ENCODE data around the gene SPAG7. TPM values are rescaled to one million over a fixed set of nuclear protein-coding genes. Genes with fewer than 3 reads are reported as not detected.
A peak's percentile ranks its signal among the peaks of the same experiment; 100 is the strongest.

Gene SPAG7
- total RNA-seq, 4 donors from 2014 or later = 34.5 to 48.8 (median 39.5) TPM

DNA sequence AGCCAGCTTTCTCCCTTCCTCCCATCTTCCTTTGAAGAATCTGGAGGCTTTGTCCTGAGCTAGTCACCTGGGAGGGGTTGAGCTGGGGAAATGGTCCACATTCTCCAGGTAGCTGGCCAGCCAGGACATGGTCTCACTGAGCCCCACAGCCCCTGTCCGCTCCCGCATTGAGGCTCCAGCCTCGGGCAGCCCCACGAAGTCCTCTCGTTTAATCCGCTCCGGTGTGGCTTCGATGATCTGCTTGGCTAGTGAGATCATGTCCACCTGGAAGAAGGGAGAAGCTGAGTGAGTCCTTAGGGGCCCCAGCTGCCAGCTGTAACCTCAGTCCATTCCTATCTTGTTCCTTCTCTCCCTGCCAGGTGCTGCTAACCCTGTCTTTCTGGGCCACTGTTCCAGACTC is 2.7 kb upstream of the SPAG7 start:
- DNase-seq = no peak
- peaks cover 10 to 59% (median 26%) of the 10 kb centered on the region in 3 donors for H3K36me3 ChIP-seq
- H3K4me1 ChIP-seq = peaks cover 21 to 39% (median 25%) of the 10 kb centered on the region in 3 donors
- no peak overlapping the region for H3K4me3 ChIP-seq
- intact Hi-C loops (cut with DNase I) = no loop called here
- WGBS, 2 donors = 83 to 97% methylated on average over 7 of the region's 8 CpGs
- H3K27ac ChIP-seq = peak overlapping the region in 2 of 4 donors; percentile 98 to 99
- TF ChIP-seq POLR2A (IDR thresholded peaks at IDR 0.05) (no peak), CTCF (IDR thresholded peaks at IDR 0.05) (no peak)
- H3K9me3 ChIP-seq = no peaks in the 10 kb centered on the region
- H3K27me3 ChIP-seq = no peaks in the 10 kb centered on the region

DNA sequence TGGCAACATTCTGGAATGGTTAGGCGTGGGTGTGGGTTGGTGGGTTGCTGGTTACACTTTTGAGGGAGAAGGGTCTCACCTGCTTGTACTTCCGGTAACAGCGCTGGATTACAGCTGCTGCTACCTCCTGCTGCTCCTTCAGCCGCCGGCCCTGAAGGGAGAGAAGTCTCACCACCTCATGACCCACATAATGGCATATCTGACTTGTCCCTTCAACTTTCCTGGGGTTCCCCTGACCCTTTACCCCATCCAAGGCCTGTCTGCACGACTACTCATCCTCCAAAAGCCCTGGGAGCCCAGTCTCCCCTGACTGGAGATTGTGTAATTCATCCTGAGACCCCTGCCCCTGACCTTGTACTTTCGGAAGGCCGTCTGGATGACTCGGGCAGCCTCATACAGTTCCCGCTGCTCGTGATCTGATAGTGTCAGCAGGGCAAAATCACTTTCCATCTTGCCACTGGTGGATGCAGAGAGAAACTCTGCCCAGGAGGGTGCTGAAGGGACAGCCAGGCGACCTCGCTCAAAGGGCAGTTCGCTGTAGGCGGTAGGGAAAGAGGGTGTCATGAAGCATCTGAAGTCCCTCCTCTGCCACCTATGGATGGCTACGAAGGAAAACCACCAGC is 2.0 kb upstream of the SPAG7 start:
- intact Hi-C loops (cut with DNase I) = no loop called here
- no peak for DNase-seq
- peaks cover 21 to 41% (median 25%) of the 10 kb centered on the region in 3 donors for H3K4me1 ChIP-seq
- H3K27me3 ChIP-seq = no peaks in the 10 kb centered on the region
- H3K27ac ChIP-seq = peak overlapping the region; percentile 3 to 99 (median 98)
- H3K4me3 ChIP-seq = peak overlapping the region in 1 of 4 donors; percentile 84
- TF ChIP-seq POLR2A (IDR thresholded peaks at IDR 0.05) (no peak), CTCF (IDR thresholded peaks at IDR 0.05) (no peak)
- WGBS, 2 donors = 79 to 87% methylated on average over 13 of the region's 16 CpGs
- peaks cover 10 to 52% (median 26%) of the 10 kb centered on the region in 3 donors for H3K36me3 ChIP-seq
- no peaks in the 10 kb centered on the region for H3K9me3 ChIP-seq

GRCh38 chr17:4969047-4969550 is 1.5 kb upstream of the SPAG7 start:
- peak overlapping the region in 3 of 4 donors; percentile 69 to 84 (median 73) for H3K4me3 ChIP-seq
- WGBS, 2 donors = 71 to 78% methylated on average over 8 to 12 of the region's 15 CpGs
- no peak for TF ChIP-seq CTCF (IDR thresholded peaks at IDR 0.05)
- no peak for TF ChIP-seq POLR2A (IDR thresholded peaks at IDR 0.05)
- no peaks in the 10 kb centered on the region for H3K27me3 ChIP-seq
- H3K4me1 ChIP-seq = peaks cover 21 to 41% (median 25%) of the 10 kb centered on the region in 3 donors
- H3K9me3 ChIP-seq = no peaks in the 10 kb centered on the region
- H3K27ac ChIP-seq = peak overlapping the region; percentile 83 to 99 (median 98)
- no peak for DNase-seq
- peaks cover 7 to 47% (median 23%) of the 10 kb centered on the region in 3 donors for H3K36me3 ChIP-seq
- intact Hi-C loops (cut with DNase I) = no loop called here

- intact Hi-C loops (cut with DNase I) = no loop called here
- DNase-seq = no peak
Measured at GRCh38 chr17:4968486-4969046, 949 bp upstream of the SPAG7 start.

More at GRCh38 chr17:4968486-4969046, 949 bp upstream of the SPAG7 start:
- TF ChIP-seq CTCF (IDR thresholded peaks at IDR 0.05) = no peak
- TF ChIP-seq POLR2A (IDR thresholded peaks at IDR 0.05) = no peak
- 19 to 22% methylated on average over 13 to 23 of the region's 23 CpGs for WGBS, 2 donors
- peak overlapping the region; percentile 37 to 84 (median 71) for H3K4me3 ChIP-seq
- peak overlapping the region; percentile 83 to 99 (median 98) for H3K27ac ChIP-seq
- peaks cover 21 to 41% (median 25%) of the 10 kb centered on the region in 3 donors for H3K4me1 ChIP-seq
- H3K9me3 ChIP-seq = no peaks in the 10 kb centered on the region
- peaks cover 5 to 41% (median 17%) of the 10 kb centered on the region in 3 donors for H3K36me3 ChIP-seq
- no peaks in the 10 kb centered on the region for H3K27me3 ChIP-seq
